Sigmoid colon (tissue), 3 donors: ENCODE data around the gene SLAMF7.

ENCODE experiments used
- CTCF ChIP-seq, 4 experiments: fragments of 450-650 bp in 3 of 4; fragments of 200-600 bp in 1 of 4; IDR thresholded peaks; one replicate each; pipeline ENCODE4 v1.5.1; 2016 to 2019; ENCODE audit warnings: antibody characterized with exemption in 4 of 4, mild to moderate bottlenecking in 3 of 4, moderate library complexity in 2 of 4
- POLR2A ChIP-seq, 2 donors: fragments of 450-650 bp; IDR thresholded peaks; one replicate each; pipeline ENCODE4 v1.6.1; 2016; ENCODE audit warnings: antibody characterized with exemption in 2 of 2, mild to moderate bottlenecking in 2 of 2, moderate library complexity in 2 of 2

DNA sequence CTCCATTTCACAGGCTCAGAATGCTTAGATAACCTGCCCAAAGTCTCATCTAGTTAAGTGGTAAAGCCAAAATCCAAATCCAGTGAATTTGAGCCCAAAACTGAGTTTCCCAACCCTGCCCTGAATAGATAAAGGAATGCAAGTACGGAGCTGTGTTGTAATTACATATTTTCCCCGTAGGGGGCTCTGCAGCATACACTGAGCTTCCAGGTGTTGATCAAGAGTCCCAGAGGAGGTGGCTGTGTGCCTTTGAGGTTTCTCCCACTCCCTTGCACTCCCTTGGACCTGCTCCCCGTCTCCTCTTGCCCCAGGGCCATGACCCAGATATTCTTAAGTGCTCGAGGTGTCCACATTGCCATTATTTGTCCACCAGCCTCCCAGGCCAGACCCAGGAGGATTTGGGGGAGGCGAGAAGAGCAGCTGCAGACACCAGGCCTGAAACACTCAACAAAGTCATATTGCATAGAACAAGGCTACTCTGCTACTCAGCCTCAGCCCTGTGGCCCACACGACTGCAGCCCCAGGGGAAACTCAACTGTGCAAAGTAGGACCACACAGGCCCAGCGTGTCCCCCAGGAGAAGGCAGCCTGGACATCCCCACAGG lies 38.5 kb downstream of the SLAMF7 start:
- TF ChIP-seq POLR2A (IDR thresholded peaks at IDR 0.05) (no peak), CTCF (IDR thresholded peaks at IDR 0.05) (peak in 1 of 4 experiments; percentile 19)
